Smooth muscle cell of the pulmonary artery (primary cell): ENCODE measurements around the gene HASPIN. TPM values are rescaled to one million over a fixed set of nuclear protein-coding genes. Genes with fewer than 3 reads are reported as not detected.

Experiments used
- total RNA-seq: library from RNA; depleted of rRNA; stranded (reverse); fragments of >200 nt; gene quantifications from 2 replicates; pipeline ENCODE4 v1.2.3, GENCODE V29; 2014

The HASPIN gene
- 1.1 and 1.9 TPM in 2 replicates for total RNA-seq

GRCh38 chr17:3723556-3724377 is at the start of gene HASPIN:
TSS of gene HASPIN (plus strand) at chr17:3723903. CDS start at chr17:3723936, 33 bp downstream.

GRCh38 chr17:3695723-3696411 is 27.8 kb upstream of the HASPIN start, which contains the start of gene P2RX5:
TSS of gene P2RX5 (minus strand) at chr17:3696155. CDS start at chr17:3696005, 150 bp downstream.

Other genes starting within 250 kb of the HASPIN start
- gene ASPA, start 247.9 kb upstream of the HASPIN start, total RNA-seq, result 0.07 and 1.2 TPM in 2 replicates
- 1.4 and 2.3 TPM in 2 replicates for gene TRPV3, start 166.1 kb upstream of the HASPIN start, total RNA-seq
- gene TRPV1, start 114.5 kb upstream of the HASPIN start, total RNA-seq, result 2.0 and 2.8 TPM in 2 replicates
- gene SHPK, start 87.7 kb upstream of the HASPIN start, total RNA-seq, result 8.4 and 10.2 TPM in 2 replicates
- gene CTNS, start 87.1 kb upstream of the HASPIN start, total RNA-seq, result 24.6 and 31.3 TPM in 2 replicates
- gene TAX1BP3, start 55.3 kb upstream of the HASPIN start, total RNA-seq, result 159 and 217 TPM in 2 replicates
- gene EMC6, start 55.1 kb upstream of the HASPIN start, total RNA-seq, result 10.2 and 11.0 TPM in 2 replicates
- 0.85 and 7.1 TPM in 2 replicates for gene P2RX5, start 27.7 kb upstream of the HASPIN start, total RNA-seq
- 10.4 and 12.4 TPM in 2 replicates for gene ITGAE, start 77.3 kb downstream of the HASPIN start, total RNA-seq
- gene NCBP3, start 122.3 kb downstream of the HASPIN start, total RNA-seq, result 17.4 and 20.1 TPM in 2 replicates
- gene CAMKK1, start 169.2 kb downstream of the HASPIN start, total RNA-seq, result 6.6 and 11.2 TPM in 2 replicates
- gene P2RX1, start 192.6 kb downstream of the HASPIN start, total RNA-seq, result 0.30 and 0.65 TPM in 2 replicates
- 1.3 and 2.4 TPM in 2 replicates for gene ATP2A3, start 240.5 kb downstream of the HASPIN start, total RNA-seq